BE2C (cell line): Measurements from ENCODE around the gene MEIS3.
A peak's percentile ranks its signal among the peaks of the same experiment; 100 is the strongest.

Experiments
- DNase-seq: peaks from one replicate; pipeline ENCODE4 v3.0.0-alpha.2; 2020
- H3K27me3 ChIP-seq: fragments of 250-450 bp; sonication (Bioruptor Pico); 2 replicates; pipeline ENCODE4 v1.5.1; 2020; ENCODE audit warnings: mild to moderate bottlenecking
- H3K36me3 ChIP-seq: fragments of 250-450 bp; sonication (Bioruptor Pico); 2 replicates; pipeline ENCODE4 v1.5.1; 2020; ENCODE audit warnings: mild to moderate bottlenecking
- H3K4me1 ChIP-seq: fragments of 250-450 bp; sonication (Bioruptor Pico); 2 replicates; pipeline ENCODE4 v1.5.1; 2020
- H3K4me3 ChIP-seq: 2 replicates; pipeline ENCODE4 v1.5.1; 2011; ENCODE audit warnings: low read depth, low read length
- H3K9me3 ChIP-seq: fragments of 250-450 bp; sonication (Bioruptor Pico); 2 replicates; pipeline ENCODE4 v1.5.1; 2020
- TF ChIP-seq, protein P1 (sequence below): IDR thresholded peaks from 2 replicates; pipeline ENCODE4 v1.5.1; 2012; ENCODE audit warnings: mild to moderate bottlenecking, low read depth, low read length

The MEIS3 gene

GRCh38 chr19:47427241-47428176 is 8.2 kb upstream of the MEIS3 start:
- H3K27me3 ChIP-seq = 0 out of 2 replicates have a peak, but pooled peaks cover under 1% of the 10 kb centered on the region
- H3K4me1 ChIP-seq = no peaks in the 10 kb centered on the region; the same call in none of the 2 replicates
- TF ChIP-seq, protein P1, sequence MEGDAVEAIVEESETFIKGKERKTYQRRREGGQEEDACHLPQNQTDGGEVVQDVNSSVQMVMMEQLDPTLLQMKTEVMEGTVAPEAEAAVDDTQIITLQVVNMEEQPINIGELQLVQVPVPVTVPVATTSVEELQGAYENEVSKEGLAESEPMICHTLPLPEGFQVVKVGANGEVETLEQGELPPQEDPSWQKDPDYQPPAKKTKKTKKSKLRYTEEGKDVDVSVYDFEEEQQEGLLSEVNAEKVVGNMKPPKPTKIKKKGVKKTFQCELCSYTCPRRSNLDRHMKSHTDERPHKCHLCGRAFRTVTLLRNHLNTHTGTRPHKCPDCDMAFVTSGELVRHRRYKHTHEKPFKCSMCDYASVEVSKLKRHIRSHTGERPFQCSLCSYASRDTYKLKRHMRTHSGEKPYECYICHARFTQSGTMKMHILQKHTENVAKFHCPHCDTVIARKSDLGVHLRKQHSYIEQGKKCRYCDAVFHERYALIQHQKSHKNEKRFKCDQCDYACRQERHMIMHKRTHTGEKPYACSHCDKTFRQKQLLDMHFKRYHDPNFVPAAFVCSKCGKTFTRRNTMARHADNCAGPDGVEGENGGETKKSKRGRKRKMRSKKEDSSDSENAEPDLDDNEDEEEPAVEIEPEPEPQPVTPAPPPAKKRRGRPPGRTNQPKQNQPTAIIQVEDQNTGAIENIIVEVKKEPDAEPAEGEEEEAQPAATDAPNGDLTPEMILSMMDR = peak; percentile 95

DNA sequence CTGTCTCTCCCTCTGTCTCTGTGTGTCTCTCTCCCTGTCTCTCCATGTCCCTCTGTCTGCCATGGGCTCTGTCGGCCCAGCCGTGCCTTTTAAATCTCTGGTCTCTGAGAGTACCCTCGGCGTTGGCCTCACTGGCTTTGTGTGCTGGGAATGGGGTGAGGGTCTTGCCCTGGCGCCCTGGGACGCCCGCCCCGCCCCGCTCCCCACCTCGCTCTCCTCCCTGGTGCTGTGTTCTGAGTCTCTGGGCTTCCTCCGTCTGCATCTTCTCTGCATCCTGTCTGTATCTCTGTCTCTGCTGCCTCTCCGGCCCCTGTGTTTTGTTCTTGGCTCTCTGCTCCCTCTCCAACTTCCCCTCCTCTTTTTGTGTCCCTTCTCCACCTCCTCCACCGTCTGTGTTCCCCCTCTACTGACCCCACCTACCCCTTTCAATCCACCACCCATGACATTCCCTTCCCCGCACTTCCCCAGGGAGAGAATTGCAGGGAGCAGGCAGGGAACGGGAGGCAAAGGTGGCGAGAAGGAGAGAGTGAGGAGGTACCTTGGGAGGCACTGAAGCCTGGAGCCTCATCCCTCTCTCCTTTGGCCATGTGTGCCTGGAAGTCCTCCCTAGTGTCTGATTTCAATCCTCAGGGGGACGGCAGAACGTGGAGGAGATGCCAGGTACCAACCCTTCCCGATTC is 4.0 kb upstream of the MEIS3 start:
- no peaks in the 10 kb centered on the region for H3K36me3 ChIP-seq
- H3K4me1 ChIP-seq = peaks cover 11% of the 10 kb centered on the region
- DNase-seq = no peak
- H3K9me3 ChIP-seq = no peaks in the 10 kb centered on the region
- H3K4me3 ChIP-seq = no peak overlapping the region
- H3K27me3 ChIP-seq = peaks cover 12% of the 10 kb centered on the region
- TF ChIP-seq, protein P1 = no peak

More at GRCh38 chr19:47427241-47428176, 8.2 kb upstream of the MEIS3 start:
- Histone ChIP-seq H3K4me3 (peak overlapping the region; percentile 26), H3K36me3 (no peaks in the 10 kb centered on the region), H3K9me3 (no peaks in the 10 kb centered on the region)
- peak; percentile 80 for DNase-seq

DNA sequence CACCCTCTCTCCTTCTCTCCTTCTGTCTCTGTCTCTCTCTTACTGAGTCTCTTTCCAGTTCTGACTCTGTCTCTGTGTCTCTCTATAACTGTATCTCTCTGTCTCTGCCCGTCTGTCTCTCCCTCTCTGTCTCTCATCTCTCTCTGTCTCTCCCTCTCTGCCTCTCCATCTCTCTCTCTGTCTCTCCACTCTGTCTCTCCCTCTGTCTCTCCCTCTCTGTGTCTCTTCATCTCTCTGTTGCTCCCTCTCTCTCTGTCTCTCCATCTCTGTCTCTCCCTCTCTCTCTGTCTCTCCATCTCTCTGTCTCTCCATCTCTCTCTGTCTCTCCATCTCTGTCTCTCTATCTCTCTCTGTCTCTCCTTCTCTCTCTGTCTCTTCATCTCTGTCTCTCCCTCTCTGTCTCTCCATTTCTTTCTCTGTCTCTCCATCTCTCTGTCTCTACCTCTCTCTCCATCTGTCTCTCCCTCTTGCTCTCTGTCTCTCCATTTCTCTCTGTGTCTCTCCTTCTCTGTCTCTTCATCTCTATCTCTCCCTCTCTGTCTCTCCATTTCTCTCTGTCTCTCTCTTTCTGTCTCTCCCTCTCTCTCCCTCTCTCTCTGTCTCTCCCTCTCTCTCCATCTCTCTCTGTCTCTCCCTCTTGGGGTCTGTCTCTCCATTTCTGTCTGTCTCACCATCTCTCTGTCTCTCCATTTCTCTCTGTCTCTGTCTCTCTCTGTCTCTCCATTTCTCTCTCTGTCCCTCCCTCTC is 3.3 kb upstream of the MEIS3 start:
- Histone ChIP-seq H3K9me3 (no peaks in the 10 kb centered on the region), H3K4me1 (peaks cover 11% of the 10 kb centered on the region), H3K27me3 (peaks cover 20% of the 10 kb centered on the region), H3K4me3 (0 out of 2 replicates have a peak overlapping the region, but pooled peaks have one; percentile 22), H3K36me3 (no peaks in the 10 kb centered on the region)
- TF ChIP-seq, protein P1 = no peak
- no peak for DNase-seq

DNA sequence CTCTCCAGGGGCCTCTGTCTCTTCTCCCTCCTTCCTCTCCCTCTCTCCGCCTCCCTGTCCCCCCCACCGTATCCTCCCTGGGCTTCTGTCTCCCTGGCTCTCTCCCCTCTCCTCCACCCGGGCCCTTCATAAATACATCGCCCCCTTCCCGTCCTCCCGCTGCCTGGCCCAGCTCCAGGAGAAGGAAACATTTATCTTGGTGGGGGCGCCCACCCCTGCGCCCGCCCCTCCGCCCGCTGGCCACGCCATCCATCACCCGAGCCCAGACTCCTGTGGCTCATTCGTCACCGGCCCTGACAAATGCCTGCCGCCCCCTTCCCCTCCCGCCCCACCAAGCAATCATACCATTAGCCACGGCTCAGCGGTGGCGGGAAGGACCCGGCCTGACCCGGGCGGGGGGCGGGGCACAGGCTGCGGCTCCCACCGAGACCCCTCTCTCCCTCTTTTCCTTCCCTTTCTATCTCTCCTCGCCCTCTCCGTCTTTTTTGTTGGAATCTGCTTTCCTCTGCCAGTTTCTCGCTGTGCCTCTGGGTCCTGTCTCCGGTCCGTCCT is 2.6 kb upstream of the MEIS3 start:
- Histone ChIP-seq H3K36me3 (no peaks in the 10 kb centered on the region), H3K4me1 (peaks cover 11% of the 10 kb centered on the region), H3K27me3 (peaks cover 26% of the 10 kb centered on the region), H3K4me3 (peak overlapping the region; percentile 22), H3K9me3 (no peaks in the 10 kb centered on the region)
- TF ChIP-seq, protein P1 = no peak
- peak; percentile 86 for DNase-seq

DNA sequence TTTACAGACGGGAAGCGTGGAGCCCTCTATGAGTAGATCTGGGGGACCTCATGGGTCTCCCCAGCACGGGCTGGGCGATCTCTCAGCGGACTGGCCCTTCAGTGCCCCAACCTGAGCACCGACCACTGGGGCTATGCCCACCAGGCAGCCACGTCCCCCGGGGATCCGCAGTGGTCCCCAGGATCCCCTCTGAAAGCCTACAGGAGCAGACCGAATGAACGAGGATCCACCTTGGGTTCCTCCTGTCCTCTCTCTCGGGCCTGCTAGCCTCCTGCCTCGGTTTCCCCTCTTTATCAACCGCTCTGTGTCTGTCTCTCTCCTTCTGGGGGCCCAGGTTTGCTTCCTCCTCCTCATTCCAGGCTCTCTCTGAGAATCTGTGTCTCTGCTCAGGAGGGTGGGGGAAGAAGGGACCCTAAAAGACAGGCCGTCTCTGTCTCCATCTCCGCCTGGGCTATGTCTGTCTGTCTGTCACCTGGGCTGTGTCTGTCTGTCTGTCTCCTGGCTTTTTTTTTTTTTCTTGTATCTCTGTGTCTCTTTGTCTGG is 2.0 kb upstream of the MEIS3 start:
- H3K27me3 ChIP-seq = peaks cover 26% of the 10 kb centered on the region
- TF ChIP-seq, protein P1 = no peak
- peak overlapping the region; percentile 22 for H3K4me3 ChIP-seq
- H3K4me1 ChIP-seq = peaks cover 11% of the 10 kb centered on the region
- no peaks in the 10 kb centered on the region for H3K36me3 ChIP-seq
- DNase-seq = no peak
- H3K9me3 ChIP-seq = no peaks in the 10 kb centered on the region
